OCI-LY7 (cell line): ENCODE data around the gene UBR2.

Source experiments
- EZH2phosphoT487 ChIP-seq: fragments of 200-600 bp; sonication (generic); IDR thresholded peaks from 2 replicates; pipeline ENCODE4 v1.6.1; 2018; ENCODE audit warnings: low read depth, borderline replicate concordance, mild to moderate bottlenecking, mixed run types, antibody characterized with exemption, low read length, moderate library complexity, mixed read lengths
- TF ChIP-seq, protein P1 (sequence below): fragments of 200-600 bp; sonication (generic); conservative IDR thresholded peaks from 2 replicates; pipeline ENCODE4 v1.5.1; 2014; ENCODE audit warnings: mild to moderate bottlenecking, antibody characterized with exemption, low read length, moderate library complexity, mixed read lengths

- TF ChIP-seq, protein P1, sequence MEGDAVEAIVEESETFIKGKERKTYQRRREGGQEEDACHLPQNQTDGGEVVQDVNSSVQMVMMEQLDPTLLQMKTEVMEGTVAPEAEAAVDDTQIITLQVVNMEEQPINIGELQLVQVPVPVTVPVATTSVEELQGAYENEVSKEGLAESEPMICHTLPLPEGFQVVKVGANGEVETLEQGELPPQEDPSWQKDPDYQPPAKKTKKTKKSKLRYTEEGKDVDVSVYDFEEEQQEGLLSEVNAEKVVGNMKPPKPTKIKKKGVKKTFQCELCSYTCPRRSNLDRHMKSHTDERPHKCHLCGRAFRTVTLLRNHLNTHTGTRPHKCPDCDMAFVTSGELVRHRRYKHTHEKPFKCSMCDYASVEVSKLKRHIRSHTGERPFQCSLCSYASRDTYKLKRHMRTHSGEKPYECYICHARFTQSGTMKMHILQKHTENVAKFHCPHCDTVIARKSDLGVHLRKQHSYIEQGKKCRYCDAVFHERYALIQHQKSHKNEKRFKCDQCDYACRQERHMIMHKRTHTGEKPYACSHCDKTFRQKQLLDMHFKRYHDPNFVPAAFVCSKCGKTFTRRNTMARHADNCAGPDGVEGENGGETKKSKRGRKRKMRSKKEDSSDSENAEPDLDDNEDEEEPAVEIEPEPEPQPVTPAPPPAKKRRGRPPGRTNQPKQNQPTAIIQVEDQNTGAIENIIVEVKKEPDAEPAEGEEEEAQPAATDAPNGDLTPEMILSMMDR, result peak; percentile 28; the same call in 1 of the 2 replicates
- no peak for TF ChIP-seq EZH2phosphoT487
Measured at GRCh38 chr6:42569102-42570028, 5.5 kb downstream of the UBR2 start.
